Dendritic cell treated with granulocyte-macrophage colony-stimulating factor and Interleukin-4, amounts not matched to agents 40 ng/mL and 50 ng/mL, for 4 days (primary cell): ENCODE data around the gene C20orf144.

Experiments used
- H3K27ac Mint-ChIP-seq: one replicate; pipeline ENCODE4 v1.8.0; 2022; ENCODE audit warnings: mild to moderate bottlenecking, mixed read lengths
- H3K27me3 Mint-ChIP-seq: one replicate; pipeline ENCODE4 v1.8.0; 2022; ENCODE audit warnings: mild to moderate bottlenecking, mixed read lengths
- H3K36me3 Mint-ChIP-seq: one replicate; pipeline ENCODE4 v1.8.0; 2022; ENCODE audit warnings: low read depth, mixed read lengths
- H3K4me1 Mint-ChIP-seq: one replicate; pipeline ENCODE4 v1.8.0; 2022; ENCODE audit warnings: low read depth, mixed read lengths
- H3K4me3 Mint-ChIP-seq: one replicate; pipeline ENCODE4 v1.8.0; 2022; ENCODE audit warnings: mild to moderate bottlenecking, moderate library complexity, mixed read lengths
- H3K9me3 Mint-ChIP-seq: one replicate; pipeline ENCODE4 v1.8.0; 2022; ENCODE audit warnings: mixed read lengths
- intact Hi-C: fragments of 100-400 bp; cut with micrococcal nuclease; formaldehyde crosslinking; loops from one replicate; pipeline ENCODE4 v1.15.0; 2022

C20orf144 gene

DNA sequence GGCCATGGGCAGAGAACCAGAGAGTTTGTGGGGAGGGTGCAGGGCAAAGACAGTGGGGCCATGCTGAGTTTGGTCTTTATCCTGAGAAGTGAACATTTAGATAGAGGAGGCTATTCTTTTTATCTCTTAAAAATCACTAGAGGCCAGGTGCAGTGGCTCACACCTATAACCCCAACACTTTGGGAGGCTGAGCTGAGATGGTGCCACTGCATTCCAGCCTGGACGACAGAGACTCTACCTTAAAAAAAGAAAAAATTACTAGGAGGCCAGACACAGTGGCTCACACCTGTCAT is 49.3 kb downstream of the C20orf144 start:
- H3K4me3 Mint-ChIP-seq = no peak overlapping the region
- no peaks in the 10 kb centered on the region for H3K9me3 Mint-ChIP-seq
- H3K27me3 Mint-ChIP-seq = no peaks in the 10 kb centered on the region
- peaks cover 73% of the 10 kb centered on the region for H3K36me3 Mint-ChIP-seq
- peaks cover 25% of the 10 kb centered on the region for H3K4me1 Mint-ChIP-seq
- no peak overlapping the region for H3K27ac Mint-ChIP-seq
- intact Hi-C loops = no loop called here
